NCI-H2029 (cell line): ENCODE results near the gene PCED1B.

ENCODE experiments used
- DNase-seq: peaks from one replicate; lab custom pipeline; 2025; lab: John Stamatoyannopoulos, UW

The PCED1B gene

DNA sequence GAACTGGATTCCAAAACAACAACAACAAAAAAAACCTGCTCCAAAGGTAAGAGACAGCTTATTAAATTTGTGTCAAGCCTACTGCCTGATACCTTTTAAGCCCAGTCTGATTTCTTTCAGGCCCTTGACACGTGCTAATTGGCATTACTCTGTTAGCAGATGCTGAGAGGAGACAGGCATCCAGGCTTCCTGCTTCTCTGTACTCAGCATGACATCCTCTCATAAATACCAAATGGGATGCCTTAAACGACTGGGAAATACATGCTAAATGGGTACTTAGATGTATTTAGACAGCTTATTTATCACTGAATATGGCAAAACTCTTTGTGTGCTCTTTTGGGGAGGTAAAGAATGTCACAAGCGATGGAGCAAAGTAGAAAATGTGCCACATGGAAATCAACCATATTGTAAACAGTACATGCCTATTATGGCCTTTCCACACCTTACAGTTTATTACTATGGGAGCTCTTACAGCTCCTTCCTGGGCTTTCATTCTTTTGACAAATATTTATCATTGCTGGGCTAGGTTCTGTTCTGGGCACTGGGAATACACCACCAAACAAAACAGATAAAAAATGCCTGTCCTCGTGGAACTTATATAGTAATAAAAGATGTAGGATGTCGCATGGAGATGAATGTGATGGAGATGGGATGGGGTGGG, 11.5 kb upstream of the PCED1B start:
- DNase-seq: no peak

DNA sequence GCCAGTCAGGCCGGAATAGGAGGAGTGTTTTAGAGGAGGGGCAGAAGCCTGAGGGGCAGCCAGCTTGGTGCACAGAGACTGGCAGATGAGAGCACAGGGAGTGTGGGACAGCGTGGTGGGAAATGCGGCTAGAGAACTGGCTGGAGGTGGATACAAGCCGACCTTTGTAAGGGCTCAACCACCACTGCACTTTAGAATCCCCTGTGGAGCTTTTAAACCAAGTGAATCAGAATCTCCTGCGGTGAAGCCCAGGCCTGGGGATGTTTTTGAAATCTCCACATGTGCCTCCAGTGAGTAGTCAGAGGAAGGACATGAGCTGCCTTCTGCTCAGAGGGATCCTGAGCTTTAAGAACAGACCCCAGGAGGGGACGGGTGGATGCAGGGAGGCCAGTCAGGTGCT, 10.9 kb upstream of the PCED1B start:
- no peak for DNase-seq

DNA sequence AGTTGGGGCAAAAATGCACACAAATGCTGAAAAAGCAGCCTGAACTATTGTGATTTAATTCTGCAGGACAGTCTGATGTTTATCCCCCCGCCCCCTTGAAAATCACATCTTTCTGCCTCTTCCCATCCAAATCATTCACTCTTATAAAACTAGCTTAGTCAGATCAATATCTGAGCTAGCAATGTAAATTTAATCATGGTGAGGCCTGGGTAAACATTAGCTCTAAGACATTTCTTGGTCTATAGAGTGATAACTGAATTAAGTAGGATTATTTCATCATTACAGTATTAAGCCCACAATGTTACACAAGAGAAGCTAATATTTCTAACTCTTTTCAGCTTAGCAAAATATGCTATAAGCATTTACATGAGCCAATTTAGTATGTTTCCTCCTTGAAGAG, 9.1 kb upstream of the PCED1B start:
- no peak for DNase-seq

DNA sequence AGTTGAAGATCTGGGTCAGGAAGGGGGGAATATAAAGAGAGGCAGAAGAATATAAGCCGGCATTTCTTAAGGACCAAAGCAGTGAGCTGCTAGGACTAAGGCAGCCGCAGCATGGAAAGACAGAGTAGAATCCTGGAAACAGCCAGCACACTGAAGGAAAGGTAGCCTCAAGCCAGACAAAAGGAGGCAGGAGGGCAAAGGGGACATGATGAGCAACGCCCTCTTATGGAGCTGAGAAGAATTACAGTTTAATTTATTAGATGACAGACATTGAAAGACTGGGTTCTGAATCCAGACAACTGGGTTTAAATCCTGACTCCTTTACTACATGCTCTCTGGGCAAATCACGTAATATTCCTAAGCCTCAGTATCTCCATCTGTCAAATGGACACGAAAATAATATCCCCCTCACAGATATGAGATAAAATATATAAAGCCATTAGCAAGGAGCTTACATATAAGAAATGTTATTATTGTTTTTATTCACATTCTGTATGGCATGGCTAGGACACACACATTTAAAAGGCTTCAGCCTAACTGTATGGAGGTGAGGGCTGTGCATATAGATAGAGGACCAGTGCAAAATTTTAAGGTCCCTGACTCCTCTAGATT, 8.1 kb upstream of the PCED1B start:
- no peak for DNase-seq

DNA sequence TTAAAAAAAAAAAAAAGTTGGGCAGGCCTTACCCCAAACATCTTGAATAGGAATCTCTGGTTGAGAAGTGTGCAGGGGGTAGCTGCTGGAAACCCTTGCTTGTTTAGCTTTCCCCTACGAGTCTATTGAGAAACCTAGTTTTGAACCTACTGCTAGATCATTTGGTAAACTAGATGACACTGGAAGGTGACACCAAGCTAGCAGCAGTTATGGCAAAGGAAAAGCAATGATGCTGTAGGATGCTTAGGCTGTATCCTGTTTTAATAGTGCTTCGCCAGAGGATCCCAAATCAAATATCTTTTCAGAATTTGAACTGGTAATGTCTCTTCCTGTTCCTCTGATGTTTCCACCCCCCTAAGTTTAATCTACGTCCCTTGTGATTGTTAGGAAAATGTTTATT, 5.5 kb upstream of the PCED1B start:
- no peak for DNase-seq

DNA sequence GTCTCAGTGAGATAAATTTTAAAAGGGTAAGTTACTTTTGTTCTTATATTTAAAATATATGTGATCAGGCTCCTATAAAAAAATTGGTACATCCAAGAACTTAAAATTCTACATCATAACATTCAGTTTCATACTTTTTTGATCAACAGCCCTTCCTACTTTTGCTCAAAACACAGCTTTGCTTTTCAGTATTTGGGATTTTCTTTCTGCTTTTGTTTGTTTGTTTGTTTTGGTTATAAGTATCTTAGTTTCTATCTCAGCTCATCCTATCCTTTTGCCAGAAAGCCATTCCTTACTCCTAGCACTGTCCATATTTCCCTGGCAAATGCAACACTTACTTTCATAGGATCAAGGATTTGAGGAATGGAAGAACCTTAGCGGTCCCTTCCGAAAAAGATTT, 4.7 kb upstream of the PCED1B start:
- no peak for DNase-seq

DNA sequence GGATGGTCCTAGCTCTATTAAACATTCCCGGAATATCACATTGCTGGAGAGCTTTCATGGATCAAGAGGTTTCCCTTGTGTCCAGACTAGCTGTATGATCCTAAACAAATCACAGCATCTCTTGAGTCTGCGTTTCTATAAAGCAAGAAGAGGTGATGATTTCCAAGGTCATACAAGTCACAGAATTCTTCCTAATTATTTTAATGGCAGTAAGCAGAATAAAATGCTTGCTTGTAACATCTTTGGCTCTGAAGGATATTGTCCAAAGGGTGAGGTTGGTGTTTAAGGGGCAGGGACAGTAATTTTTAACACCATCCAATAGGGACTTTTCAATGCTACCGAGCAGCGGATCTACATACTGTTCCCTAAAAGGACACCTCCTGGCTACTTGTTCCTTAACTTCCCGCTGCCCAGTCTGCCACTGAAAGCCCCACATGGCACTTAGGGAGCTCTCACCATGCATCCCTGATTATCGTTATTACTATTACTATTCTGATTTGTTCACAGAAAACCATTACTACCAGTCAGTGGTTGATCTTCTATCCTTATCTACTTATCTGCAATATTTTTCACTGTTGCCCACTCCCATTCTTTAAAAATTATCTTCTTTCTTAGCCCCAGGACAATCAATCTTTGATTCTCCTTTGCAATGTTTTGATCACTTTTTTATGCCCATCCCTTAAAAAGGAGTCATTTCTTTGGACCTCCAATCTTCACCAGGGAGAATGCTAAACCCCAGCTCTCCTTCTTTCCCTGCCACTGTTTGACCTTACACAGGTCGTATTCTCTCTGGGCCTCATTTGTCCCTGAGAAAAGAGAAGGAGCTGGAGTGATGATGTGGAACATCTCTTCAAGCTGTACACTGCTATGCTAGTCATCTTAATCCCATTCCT, 4.0 kb upstream of the PCED1B start:
- DNase-seq: no peak

DNA sequence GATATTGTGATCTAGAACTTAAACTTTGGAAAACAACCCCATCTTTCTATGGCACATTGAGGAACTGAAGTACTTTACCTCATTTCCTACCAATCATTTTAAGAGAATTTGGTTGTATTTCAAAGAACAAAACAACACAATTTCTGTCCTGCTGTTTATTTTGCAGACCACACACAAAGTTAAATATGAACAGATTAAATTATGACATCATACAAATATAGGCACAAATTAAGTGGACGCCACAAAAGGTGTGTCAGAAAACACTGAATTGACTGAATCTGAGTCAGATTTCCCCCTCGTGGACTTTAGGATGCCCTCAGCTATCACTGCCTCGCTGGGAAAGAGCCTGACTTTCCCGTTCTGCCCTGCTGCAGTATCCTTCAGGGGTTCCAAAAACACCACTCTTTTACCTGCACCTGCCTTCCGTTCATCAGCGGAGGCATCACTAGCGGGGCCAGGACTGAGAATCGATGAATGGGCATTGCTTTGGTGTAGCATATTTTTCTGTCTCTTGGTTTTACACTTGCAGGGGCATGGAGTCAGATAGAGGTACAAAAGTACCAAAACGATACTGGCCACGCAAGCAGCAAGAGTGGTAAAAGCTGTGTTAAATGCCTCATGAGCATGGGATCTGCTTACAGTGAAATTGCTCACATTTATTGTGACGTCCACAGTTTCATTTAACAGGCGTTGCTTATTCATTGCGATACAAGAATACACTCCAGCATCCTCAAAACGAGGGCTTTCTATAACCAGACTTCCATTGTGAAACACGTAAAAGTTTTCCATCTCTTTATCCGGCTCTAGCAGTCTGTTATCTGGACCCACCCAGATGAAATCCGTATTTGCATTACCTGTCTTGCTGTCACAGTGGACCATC, 2.0 kb upstream of the PCED1B start:
- no peak for DNase-seq

DNA sequence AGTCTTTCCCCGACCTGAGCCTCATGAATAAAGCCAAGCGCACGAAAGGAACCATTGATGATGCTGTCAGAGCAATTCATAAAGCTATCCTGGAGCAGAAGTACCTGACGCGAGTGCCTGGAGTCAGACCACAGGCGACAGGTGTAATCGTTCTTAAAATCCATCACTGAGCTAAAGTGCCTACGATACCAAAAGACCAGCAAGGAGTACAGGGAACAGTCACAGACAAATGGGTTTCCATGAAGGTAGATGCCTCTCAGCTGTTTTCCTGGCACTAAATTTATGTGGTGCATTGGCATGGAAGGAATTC, 1.4 kb upstream of the PCED1B start:
- no peak for DNase-seq

DNA sequence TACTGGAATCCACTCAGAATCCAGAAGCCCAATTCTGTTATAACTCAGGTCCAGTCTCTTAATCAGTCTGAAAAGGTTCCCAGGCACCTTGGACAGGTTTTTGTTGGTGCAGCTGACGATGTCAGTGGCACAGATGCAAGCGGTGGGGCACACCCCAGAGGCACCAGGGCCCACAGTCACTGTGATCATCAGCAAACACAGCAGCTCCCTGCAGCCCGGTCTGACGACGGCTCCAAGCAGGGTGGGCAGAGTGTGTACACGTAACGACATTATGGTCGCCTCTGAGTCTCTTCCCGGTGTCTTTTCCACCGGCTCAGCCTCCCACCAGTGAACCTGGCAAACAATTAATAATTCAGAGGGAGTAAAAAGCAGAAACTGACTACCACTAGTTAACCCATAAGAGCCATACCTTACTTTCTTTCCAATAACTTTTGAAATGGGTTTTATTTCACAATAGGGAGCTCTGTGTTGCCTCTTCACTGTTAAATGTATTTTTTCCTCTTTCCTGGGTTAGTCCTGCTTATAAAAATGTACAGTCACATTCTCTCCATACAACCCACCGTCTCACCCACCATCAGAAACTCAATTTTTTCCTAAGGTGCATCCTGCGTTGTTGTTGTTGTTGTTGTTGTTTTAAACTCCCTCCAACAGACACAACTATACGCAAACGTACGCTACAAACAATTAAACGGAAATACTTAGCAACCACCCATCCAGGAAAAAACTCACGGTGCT, 521 bp upstream of the PCED1B start:
- DNase-seq: peak; percentile 12

DNA sequence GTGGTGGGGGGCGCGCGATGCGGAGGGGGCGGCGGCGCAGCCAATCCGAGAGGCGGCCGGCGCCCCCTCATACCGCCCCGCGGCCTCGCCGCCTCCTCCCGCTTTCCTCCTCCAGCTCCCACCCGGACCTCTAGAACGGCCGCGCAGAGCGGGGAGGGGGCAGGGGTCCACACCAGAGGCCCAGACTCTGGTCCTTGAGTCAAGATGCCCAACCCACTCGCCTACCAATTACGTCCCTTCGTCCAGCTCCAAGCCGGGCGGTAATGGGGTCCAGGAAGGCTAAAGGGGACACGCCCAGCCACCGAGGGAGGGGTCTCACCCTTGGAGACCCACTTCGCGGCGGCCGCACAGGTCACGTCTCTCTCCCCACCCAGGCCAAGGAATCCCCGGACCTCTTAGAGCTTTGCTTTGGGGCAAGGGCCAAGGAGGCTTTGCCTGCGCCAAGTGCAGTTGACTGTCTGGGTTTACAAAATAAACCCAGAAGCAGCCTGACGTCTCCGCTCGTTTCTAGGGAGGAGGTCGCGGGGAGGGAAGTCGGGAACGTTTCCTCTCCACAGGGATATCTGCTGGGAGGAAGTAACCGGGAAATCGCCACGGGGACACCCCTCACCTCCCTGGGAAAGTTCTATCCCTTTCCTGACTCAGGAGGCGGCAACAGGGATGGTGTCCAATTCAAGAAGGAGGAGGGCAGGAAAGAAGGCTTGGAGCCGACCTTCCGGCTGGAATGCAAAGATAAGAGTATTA, 732 bp downstream of the PCED1B start:
- peak; percentile 67 for DNase-seq

DNA sequence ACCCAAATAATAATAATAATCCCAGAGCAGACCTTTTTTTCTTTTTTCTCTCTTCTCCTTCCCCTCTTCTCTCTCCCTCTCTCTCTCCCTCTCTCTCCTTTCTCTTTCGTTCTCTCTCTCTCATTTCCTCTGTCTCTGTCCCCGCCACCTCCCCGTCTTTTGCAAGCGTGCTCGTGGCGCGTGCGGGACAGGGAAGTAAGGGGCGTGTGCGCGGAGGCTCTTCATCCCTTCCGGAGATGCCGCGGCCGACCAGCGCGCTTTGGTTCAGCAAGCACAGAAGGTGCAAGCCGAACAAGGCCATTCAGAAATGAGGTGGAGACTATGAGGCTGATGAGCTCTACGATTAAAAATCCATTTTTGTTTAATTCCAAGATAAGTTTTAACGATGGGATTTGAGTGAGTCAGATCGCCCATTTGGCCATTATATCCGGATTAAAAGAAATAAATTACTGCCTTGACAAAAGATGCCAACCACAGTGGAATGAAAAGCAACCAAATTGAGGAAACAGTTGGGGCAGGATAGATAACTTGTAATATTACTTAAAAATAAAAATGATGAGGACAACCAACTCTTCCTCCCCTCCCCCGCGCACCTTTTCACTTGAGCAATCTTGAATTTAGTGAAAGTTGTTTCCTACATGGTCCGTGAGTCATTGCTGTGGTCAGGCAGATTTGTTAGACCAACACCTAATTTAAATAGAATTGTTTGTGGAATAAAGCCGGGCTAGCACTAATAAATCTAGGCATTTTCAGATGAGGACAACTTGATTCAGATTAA, 1.5 kb downstream of the PCED1B start:
- peak; percentile 59 for DNase-seq

DNA sequence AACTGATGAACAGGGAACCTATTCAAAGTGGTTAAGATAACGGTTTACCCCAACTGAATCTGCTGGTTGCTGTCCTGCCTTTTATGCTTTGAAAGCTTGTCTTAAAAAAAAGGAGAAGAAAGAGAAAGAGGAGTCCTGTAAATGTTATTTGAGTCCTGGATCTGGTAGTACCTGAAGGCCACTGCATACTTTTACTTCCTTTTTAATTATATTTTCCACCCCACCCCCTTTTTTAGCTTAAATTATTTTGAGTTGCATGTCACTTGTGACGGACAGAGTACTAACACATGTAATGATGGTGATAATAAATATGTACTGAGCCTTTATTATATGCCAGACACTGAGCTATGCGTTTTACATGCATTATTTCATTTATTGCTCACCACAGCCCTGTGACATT, 2.9 kb downstream of the PCED1B start:
- DNase-seq: no peak

DNA sequence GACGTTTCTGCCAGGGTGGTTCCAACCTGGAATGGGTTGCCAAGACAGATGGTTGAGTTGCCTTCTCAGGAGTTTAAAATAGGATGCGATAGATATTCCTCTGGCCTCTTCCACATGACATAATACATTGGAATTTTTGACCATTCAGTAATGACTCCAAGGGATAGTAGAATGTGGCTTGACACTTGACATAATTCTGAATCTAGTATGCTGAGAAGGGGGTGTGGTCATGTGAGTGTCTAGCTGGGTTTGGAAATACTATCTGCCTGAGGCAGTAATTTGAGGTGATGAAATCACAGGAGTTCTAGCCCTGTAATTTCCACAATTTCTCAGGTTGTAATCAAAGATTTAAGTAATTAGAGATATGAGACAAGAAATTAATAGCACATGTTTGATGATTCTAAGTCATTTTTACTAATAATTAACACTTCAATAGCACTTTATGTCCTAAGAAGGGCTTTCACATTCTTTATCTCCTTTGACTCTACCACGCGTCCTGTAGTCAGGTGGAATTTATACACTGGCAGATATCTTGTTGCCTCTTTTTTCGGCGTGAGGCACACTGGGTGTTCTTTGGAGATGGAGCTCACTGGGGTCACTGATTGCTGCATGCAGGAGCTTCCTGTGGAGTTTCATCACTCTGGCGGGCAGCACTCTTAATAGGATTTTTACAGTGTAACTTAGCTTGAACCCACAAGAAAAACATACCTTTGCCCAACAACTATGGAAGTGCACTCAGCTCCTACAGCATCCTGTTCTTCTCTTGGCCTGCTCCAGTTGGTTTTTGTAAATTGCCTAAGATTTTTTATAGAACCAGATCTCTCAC, 3.6 kb downstream of the PCED1B start:
- DNase-seq: peak; percentile 32

DNA sequence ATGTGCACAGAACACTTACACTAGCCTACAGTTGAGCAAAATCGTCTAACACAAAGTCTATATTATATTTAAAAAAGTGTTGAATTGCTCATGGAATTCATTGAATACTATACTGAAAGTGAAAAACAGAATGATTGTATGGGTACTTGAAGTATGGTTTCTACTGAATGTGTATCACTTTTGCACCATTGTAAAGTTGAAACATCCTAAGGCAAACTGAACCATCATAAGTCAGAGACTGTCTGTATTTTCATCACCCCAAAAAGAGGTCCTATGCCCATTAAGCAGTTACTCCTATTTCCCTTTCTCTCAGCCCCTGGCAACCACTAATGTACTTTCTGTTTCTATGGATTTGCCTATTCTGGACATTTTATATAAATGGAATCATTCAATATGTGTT, 4.8 kb downstream of the PCED1B start:
- no peak for DNase-seq

DNA sequence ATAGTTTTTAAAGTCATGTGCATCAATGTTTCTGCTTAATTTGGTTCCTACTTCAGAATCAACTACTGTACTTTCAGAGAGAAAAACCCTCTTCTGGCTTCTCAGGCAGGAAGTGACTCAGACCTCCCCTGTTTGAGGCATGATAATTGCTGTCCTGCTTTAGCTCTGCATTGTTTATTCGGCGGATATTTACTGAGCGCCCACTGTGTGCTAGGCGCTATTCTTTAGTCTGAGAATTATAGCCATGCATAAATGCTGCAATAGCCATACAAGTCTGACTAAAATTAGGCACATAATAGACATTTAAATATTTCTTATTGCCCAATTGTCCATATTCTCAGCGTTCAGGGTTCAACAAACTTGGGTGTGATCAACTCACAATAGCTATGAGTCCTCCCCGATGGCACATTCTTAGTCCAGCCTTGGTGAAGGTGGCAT, 6.4 kb downstream of the PCED1B start:
- peak; percentile 73 for DNase-seq

DNA sequence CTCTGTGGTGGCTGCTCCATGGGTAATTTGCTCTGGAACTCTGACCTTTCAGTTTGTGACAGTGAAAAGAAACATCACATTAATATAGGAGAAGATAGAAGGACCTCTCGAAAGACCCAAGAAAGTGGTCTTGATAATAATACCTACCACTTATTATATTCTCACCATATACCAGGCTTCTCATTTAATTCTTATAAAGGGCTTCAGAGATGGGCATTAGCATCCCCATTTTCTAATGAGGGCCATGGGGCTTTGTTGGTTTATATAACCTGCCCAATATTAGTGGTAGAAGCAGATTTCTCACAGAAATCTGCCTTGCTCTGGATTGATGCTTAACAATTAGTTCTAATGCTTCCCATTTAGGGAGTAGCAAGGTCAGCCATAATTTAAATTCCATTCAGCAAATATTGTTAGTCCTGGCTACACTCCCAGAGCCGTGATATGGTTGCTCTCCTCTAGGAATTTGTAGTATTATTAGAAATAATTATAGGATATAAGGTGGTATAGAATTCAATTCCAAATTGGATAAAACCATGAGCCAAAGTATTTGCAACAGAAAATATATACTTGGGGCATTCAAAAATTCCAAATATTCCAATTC, 7.8 kb downstream of the PCED1B start:
- DNase-seq: peak; percentile 15

DNA sequence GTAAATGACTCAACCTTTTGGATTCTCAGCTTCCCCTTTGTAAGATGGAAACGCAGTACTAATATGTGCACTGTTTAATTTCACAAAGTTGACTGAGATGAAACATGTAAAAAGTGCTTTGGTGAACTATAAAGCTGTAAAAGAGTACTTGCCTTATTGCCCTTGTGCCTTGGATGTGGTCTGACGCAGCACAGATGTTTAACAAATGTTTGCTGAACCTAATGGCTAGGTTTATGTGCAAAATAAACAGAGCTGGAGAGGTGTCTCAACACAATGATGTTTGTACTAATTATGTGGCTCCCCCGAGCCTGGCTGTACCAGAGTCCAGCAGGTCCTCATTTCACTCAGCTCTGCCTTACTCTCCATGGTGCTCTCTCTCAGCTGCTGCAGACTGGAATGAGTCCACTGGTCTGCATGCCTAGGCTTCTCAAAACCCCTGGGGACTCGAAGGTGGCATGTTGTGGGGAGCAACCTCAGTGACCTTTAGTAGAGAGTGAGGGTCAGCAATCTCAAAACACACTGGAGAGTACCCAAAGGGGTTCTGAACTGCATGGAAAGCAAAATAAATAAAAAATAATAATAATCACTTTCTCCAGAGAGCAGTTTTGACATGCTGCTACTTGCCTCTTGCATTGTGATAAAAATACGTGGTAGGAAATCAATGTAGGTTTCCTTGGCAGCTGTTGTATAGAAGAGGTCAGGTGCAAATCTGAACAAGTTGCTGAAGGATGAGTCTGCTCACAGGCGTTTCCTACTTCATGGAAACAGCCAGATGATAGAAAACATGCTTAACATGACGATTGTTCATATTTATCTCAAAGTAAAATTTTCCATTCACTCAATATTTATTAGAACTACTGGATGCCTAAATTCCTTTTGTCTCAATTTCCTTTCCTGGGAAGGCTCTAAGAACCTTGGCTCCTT, 8.9 kb downstream of the PCED1B start:
- DNase-seq: peak; percentile 93
